HG03457 (cell line): ENCODE results near the gene RFC4.
"Not testable (repeated sequence)": the region's sequence is repeated elsewhere in the genome, so short reads cannot be mapped to it uniquely, and the experiment has no call there.

Source experiments
- ATAC-seq: cut with Tn5 transposase; IDR thresholded peaks from one replicate; pipeline ENCODE4 v1.9.1; 2021; ENCODE audit warnings: moderate number of reproducible peaks; ENCODE audit not compliant: unreplicated experiment

Gene RFC4

DNA sequence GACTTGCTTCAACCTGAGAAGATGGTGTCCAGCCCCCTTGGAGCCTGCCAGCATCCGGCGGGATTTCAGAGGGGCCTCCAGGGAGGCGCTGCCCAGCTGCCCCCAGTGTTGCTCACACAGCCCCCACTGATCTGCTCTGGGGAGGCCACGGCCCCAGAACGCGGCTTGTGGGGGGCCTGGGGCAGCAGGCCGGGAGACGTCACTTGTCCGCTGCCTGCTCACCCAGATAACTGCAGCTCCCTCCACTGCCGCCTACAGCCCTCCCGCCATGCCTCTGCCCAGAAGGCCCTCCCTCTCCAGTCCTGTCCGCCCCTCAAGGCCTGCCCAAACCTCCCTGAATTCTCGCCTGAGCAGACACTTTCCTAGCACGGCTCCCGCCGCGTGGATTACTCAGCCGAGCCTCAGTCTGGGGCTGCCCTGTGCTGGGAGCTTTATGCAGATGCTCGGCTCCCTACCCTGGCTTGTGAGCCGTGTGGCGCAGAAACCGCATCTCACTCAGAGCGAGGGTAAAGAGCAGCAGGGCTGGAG lies 19.1 kb upstream of the RFC4 start:
- ATAC-seq, result no peak

- no peak for ATAC-seq
Observed at GRCh38 chr3:186824430-186825139, 18.3 kb upstream of the RFC4 start.

DNA sequence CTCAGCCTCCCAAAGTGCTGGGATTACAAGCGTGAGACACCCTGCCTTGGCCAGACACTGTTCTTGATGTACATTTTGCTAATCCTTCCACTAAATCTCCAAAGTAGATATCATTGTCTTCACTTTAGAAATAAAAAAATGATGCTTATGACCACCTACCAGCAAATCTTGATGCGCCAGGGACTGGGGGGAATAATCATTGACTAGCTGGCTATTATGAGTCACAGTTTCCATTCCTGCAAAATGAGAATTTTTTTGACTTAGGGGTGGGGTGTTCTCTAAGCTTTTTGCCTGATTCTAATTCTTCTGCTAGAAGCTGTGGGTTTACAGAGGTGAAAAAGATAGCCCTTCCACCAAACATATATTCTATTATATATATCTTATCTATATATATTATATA lies 17.1 kb upstream of the RFC4 start:
- no peak for ATAC-seq

DNA sequence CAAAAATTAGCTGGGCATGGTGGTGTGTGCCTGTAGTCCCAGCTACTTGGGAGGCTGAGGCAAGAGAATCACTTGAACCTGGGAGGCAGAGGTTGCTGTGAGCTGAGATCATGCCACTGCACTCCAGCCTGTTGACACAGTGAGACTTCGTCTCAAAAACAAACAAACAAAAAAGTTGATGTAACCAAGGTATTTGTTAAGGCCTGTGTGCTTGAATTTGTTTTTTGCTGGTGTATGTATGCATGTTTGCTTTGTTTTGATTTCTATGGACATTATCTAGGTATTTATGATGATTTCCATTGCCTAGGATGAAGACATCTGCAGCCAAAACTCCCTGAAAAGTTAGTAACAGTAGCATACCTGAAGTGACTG lies 16.1 kb upstream of the RFC4 start:
- ATAC-seq, result not testable (repeated sequence)

DNA sequence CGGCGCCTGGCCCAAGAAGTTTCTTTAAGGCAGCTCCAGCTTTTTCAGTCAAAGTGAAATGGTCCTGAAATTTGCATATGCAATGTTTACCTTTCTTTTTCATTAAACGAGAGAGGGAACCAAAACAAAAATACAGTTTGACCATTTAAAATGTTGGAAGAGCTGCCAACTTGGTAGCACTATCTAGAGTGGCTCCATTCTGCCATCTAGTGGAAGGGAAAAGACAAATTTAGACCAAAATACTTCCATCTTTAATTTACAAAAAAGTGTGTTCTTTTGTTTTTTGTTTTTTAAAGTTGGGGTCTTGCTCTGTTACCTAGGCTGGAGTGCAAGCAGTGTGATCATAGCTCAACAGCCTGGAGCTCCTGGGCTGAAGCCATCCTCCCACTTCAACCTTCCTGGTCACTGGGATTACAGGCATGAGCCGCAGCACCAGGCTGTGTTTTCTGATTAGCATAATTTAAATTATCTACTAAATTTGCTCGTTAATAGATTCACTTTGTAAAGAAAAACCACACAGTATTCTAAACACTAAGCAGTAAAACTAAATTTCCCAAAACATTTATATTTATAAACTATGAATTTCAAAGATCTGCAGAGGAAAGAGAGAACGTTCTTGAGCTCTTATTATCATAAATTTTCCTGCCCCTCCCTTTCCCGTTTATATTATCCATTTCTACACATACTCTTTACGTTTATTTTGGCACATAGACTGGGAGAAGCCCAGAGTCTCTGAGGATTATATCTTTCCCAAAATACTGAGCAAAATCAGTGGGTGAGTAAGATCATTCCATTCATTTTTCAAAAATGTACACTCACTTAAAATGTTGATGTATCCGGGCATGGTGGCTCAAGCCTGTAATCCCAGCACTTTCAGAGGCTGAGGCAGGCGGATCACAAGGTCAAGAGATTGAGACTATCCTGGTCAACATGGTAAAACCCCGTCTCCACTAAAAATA lies 15.4 kb upstream of the RFC4 start:
- ATAC-seq, result no peak

DNA sequence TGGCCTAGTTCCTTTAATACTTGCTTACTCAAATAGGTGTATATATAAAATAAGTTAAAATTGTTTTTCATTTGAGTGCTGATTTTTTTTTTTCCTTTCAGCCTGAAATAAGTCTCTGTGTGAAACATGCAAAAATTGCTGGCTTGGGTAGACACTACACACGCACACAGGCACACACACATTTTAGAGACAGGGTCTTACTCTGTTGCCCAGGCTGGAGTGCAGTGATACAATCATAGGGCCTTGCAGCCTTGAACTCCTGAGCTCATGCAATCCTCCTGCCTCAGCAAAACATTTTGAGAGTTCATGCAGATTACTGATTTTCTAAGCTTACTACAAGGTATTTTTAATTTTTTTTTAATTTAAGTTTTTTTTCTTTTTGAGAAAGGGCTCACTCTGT lies 12.7 kb upstream of the RFC4 start:
- no peak for ATAC-seq

DNA sequence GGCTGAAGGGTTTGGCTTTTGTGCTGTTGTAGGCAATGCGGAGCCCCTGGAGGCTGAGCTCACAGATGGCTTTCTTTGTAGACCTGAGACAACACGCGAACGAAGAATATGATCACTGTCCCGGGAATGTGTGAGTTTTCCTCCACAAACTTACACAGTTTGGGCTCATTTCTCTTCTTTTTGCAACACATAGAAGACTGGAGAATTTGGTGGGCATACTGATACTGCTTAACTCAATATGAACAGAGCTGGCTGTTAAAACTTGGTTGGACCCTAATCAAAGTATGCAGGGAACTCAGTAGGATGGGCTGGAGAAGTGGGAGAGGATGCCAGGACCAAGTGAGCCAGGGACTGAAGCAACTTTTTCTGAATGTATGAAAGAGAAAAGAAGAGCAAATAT lies 12.2 kb upstream of the RFC4 start:
- no peak for ATAC-seq

DNA sequence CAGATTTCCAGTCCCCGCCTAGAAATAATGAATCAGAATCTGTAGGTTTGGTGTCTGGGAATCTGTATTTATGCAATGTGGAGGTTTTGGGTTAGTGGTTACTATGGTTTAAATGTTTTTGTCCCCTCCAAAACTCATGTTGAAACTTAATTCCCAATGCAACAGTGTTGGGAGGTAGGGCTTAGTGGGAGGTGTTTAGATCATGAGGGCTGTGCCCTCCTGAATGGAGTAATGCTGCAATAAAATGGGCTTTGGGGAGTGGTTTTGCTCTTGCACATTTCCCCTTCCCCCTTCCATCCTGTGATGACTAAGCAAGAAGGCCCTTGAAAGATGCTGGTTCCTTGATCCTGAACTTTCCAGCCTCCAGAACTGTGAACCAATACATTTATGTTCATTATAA lies 9.2 kb upstream of the RFC4 start:
- ATAC-seq, result no peak

DNA sequence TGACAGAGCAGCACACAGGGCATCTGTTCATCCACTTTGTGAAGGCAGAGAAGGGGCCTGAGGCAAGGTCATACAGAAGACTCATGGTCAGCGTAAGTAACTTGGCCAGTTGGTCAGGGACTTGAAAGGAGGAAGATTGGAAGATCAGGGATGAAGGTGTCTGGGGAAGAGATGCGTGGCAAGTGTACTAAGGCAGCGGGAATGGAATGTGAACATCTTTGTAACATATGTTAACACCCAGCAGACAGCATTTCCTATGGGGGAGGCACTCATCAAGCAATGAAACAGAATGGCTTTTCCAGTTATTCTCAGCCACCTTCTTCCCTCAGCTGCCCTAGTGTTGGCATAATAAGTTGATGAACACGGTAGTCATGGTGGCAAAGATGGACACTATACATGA lies 7.8 kb upstream of the RFC4 start:
- no peak for ATAC-seq

- ATAC-seq, result not testable (repeated sequence)
Observed at GRCh38 chr3:186811313-186811712, 5.0 kb upstream of the RFC4 start.

DNA sequence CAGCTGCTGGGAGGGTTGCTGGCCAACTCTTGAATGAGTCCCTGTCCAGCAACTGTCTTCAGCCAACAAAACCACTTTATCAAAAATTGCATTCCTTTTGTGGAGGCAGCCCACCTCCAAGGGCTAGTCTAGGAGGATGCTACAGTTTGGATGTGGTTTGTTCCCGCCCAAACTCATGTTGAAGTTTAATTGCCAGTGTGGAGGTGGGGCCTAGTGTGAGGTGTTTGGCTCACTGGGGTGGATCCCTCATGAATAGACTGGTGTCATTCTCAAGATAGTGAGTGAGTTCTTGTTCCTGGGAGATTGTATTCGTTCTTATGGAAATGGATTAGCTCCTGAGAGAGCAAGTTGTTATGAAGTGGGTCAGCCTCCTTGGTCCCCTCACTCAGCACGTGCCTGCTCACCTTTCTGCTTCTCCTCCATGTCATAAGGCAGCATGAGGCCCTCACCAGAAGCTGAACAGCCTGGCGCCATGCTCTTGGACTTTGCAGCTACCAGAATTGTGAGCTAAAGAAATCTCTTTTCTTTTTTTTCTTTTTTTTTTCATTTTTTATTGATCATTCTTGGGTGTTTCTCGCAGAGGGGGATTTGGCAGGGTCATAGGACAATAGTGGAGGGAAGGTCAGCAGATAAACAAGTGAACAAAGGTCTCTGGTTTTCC lies 4.2 kb upstream of the RFC4 start:
- ATAC-seq, result no peak

GRCh38 chr3:186807231-186807630 lies 949 bp upstream of the RFC4 start:
- ATAC-seq, result no peak

GRCh38 chr3:186803447-186803846 lies 2.8 kb downstream of the RFC4 start:
- ATAC-seq, result not testable (repeated sequence)

- ATAC-seq, result no peak
Observed at GRCh38 chr3:186802701-186803100, 3.6 kb downstream of the RFC4 start.

GRCh38 chr3:186800285-186800684 lies 6.0 kb downstream of the RFC4 start:
- ATAC-seq, result no peak

GRCh38 chr3:186798239-186798874 lies 7.9 kb downstream of the RFC4 start:
- ATAC-seq, result no peak

GRCh38 chr3:186790261-186790981 lies 15.9 kb downstream of the RFC4 start:
- no peak for ATAC-seq

DNA sequence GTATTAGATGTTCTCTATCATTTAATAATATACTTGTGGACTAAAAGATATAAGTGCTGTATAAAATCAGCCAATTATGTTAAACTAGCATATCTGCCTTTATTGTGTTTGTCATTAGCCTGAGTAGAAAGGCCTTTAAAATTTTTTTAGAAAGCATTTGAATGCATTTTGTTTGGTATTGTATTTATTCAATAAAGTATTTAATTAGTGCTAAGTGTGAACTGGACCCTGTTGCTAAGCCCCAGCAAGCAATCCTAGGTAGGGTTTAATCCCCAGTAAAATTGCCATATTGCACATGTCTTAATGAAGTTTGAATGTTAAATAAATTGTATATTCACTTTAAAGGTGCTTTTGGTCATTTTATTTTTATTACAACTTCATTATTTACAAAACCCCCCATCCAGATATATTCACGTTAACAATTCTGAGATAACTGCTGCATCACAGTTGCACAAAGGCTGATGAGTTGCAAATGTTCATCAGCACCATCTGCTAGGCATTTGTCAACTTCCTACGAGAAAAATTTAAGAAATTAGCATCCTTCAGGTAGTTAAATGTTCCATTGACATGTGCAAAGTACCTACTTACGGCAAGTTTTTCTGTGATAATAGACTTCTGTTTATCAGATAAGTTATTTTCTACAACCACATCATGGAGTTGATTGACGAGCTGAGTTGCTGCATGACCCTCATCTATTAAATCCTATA lies 16.6 kb downstream of the RFC4 start:
- no peak for ATAC-seq

DNA sequence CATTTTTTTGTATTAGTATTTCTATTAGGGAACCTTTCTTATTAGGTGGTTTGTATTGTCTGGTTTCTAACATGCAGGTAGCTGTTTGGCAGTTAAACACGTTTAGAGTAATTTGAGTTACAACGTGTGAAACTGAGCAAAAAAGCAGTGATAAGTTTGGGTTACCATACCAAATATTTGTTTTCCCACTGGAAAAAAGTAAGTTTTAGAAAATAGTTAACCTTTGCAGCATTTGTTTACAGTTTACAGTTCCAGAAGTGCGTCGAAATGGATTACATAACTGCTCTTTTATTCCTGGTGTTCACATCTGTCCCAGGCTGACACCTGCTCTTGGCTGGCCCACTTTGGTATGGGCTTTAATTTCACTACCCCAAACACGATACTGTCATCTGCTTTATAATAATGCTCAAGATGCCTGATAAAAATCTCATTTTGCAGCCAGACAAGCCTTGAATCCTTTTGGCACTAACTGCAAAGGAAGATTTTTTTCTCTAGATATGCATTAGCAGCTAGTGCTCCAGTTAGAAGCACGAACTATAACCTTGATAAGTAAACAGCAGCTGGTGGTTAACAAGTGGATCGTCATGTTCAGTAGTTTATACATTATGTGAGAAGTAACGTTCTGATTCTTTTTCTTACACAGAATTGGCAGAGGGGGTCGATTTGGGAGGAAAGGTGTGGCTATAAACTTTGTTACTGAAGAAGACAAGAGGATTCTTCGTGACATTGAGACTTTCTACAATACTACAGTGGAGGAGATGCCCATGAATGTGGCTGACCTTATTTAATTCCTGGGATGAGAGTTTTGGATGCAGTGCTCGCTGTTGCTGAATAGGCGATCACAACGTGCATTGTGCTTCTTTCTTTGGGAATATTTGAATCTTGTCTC lies 17.6 kb downstream of the RFC4 start:
- no peak for ATAC-seq
